Measurements from ENCODE around the gene NR1H4. TPM values are rescaled to one million over a fixed set of nuclear protein-coding genes. Genes with fewer than 3 reads are reported as not detected.

Gene NR1H4
- total and polyA plus RNA-seq, 2 of the 13 experiments (the other 11 are each of a cell fraction or from before 2014, with no cell fraction given), result 27.3 to 114 TPM

DNA sequence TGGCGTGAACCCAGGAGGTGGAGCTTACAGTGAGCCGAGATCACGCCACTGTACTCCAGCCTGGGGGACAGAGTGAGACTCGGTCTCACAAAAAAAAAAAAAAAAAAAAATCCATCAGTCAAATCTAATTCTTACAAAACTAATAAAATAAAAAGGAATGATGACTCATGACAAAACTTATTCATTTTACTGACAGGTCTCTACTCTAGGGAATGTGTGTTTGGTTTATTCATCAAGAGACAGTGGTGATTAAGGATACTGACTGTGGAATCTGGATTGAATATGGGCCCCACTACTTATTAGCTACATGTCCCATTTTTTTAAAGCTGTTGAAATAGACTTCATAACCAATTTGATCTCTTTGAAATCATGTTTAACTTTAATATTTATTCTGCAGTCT is 70.5 kb downstream of the NR1H4 start:
- no TSS peak for BruUV-seq (replicated peaks)
- Histone ChIP-seq H3K27me3 (ENCODE audit: control insufficient read depth in 1 of 2, insufficient read depth in 2 of 2, low read length in 2 of 2) (no peaks in the 10 kb centered on the region), H3K9ac (ENCODE audit: insufficient read depth, low read depth, low read length) (no peak overlapping the region), H3K9me3 (ENCODE audit: low read length) (no peaks in the 10 kb centered on the region), H3K4me3 (replicated peaks in 1 of 3; ENCODE audit: insufficient read depth in 1 of 3, low read depth in 2 of 3, low read length in 3 of 3) (no peak overlapping the region), H3K4me1 (ENCODE audit: insufficient read depth, low read length) (no peaks in the 10 kb centered on the region), H4K20me1 (ENCODE audit: insufficient read depth, low read length) (no peaks in the 10 kb centered on the region), H3K4me2 (ENCODE audit: low read depth, low read length) (no peak overlapping the region), H2AFZ (ENCODE audit: low read length) (no peak overlapping the region), H3K36me3 (replicated peaks in 1 of 2; ENCODE audit: control insufficient read depth in 1 of 2, insufficient read depth in 2 of 2, low read length in 2 of 2) (peaks cover 9 to 77% of the 10 kb centered on the region in 2 experiments), H3K79me2 (ENCODE audit: insufficient read depth, low read length) (no peaks in the 10 kb centered on the region), H3K27ac (ENCODE audit: extremely low read length, insufficient read depth, low read length) (no peak overlapping the region)
- in situ Hi-C loops (cut with HindIII; ENCODE audit: extremely low pct_ligation_motif_present, low pct_unique_long_range_greater_than_20kb), result no loop called here
- WGBS (ENCODE audit: low lambda C conversion rate), result 97% methylated on average over 4 of the region's 4 CpGs
- POLR2A ChIA-PET, result no interaction called here
- ATAC-seq, result no peak
- CTCF ChIA-PET (ENCODE audit: low intra/inter-chr PET ratio, low total read pairs), result no interaction called here
- TF ChIP-seq MAFK (conservative IDR thresholded peaks at IDR 0.05 in 1 of 2, IDR thresholded peaks at IDR 0.05 in 1 of 2; ENCODE audit: low read length in 2 of 2) (peak; percentile 7 to 34; a peak in 2 of 4 replicates), ZNF703 (CRISPR knock-in tag; IDR thresholded peaks at IDR 0.05; ENCODE audit: borderline replicate concordance) (no peak)
- DNase-seq (ENCODE audit: low spot score), result no peak
- intact Hi-C loops (cut with micrococcal nuclease; ENCODE audit: unreplicated experiment), result no loop called here
- FAIRE-seq, result no peak

DNA sequence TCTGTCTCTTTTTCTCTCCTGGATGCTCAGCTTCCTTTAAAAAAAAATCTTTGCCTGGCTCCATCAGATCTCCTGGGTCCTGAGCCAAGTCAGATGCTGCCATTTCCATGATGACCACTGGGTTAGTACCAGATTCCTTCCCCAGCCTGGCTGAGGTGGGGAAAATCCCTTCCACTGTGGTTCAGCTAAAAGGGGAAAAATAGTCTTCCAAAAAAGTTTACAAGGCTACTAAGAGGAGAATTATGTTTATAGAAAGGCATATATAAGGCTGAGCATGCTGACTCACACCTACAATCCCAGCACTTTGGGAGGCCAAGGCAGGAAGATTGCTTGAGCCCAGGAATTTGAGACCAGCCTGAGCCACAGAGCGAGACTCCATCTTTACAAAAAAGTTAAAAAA is 71.4 kb downstream of the NR1H4 start:
- no peak overlapping the region for H3K4me2 ChIP-seq (ENCODE audit: low read depth, low read length)
- ATAC-seq, result peak; percentile 40; the same call in 2 of the 3 replicates
- in situ Hi-C loops (cut with HindIII; ENCODE audit: extremely low pct_ligation_motif_present, low pct_unique_long_range_greater_than_20kb) (no loop called here), intact Hi-C loops (cut with micrococcal nuclease; ENCODE audit: unreplicated experiment) (no loop called here)
- ChIA-PET CTCF (ENCODE audit: low intra/inter-chr PET ratio, low total read pairs) (no interaction called here), POLR2A (no interaction called here)
- no TSS peak for BruUV-seq (replicated peaks)
- H3K4me1 ChIP-seq (ENCODE audit: insufficient read depth, low read length), result no peaks in the 10 kb centered on the region
- H3K36me3 ChIP-seq (replicated peaks in 1 of 2; ENCODE audit: control insufficient read depth in 1 of 2, insufficient read depth in 2 of 2, low read length in 2 of 2), result peaks cover 11 to 68% of the 10 kb centered on the region in 2 experiments; a peak in 4 of 5 replicates
- no peaks in the 10 kb centered on the region for H4K20me1 ChIP-seq (ENCODE audit: insufficient read depth, low read length)
- no peak overlapping the region for H3K4me3 ChIP-seq (replicated peaks in 1 of 3; ENCODE audit: insufficient read depth in 1 of 3, low read depth in 2 of 3, low read length in 3 of 3)
- no peak overlapping the region for H3K9ac ChIP-seq (ENCODE audit: insufficient read depth, low read depth, low read length)
- no peak for DNase-seq (ENCODE audit: low spot score)
- WGBS (ENCODE audit: low lambda C conversion rate), result 100% methylated on average over 1 of the region's 1 CpG
- TF ChIP-seq SIN3A (IDR thresholded peaks at IDR 0.05; ENCODE audit: borderline replicate concordance, low read depth, low read length) (no peak), ISX (CRISPR knock-in tag; conservative IDR thresholded peaks at IDR 0.05) (no peak), MZF1 (CRISPR knock-in tag; IDR thresholded peaks at IDR 0.05; ENCODE audit: borderline replicate concordance) (no peak), SMARCC2 (IDR thresholded peaks at IDR 0.05) (no peak)
- no peak overlapping the region for H3K27ac ChIP-seq (ENCODE audit: extremely low read length, insufficient read depth, low read length)
- no peaks in the 10 kb centered on the region for H3K9me3 ChIP-seq (ENCODE audit: low read length)
- no peaks in the 10 kb centered on the region for H3K27me3 ChIP-seq (ENCODE audit: control insufficient read depth in 1 of 2, insufficient read depth in 2 of 2, low read length in 2 of 2)
- no peak overlapping the region for H2AFZ ChIP-seq (ENCODE audit: low read length)
- no peak for FAIRE-seq
- no peaks in the 10 kb centered on the region for H3K79me2 ChIP-seq (ENCODE audit: insufficient read depth, low read length)
